Left hindlimb (tissue), 1 donor: ENCODE data around the gene NDUFV1.
"Not testable (repeated sequence)": the region's sequence is repeated elsewhere in the genome, so short reads cannot be mapped to it uniquely, and the experiment has no call there.

Experiments used
- DNase-seq: peaks from one replicate; pipeline ENCODE4 v3.0.0-alpha.2; 2018

Gene NDUFV1

GRCh38 chr11:67627812-67628624 lies 21.3 kb downstream of the NDUFV1 start:
- DNase-seq = peak; percentile 31

DNA sequence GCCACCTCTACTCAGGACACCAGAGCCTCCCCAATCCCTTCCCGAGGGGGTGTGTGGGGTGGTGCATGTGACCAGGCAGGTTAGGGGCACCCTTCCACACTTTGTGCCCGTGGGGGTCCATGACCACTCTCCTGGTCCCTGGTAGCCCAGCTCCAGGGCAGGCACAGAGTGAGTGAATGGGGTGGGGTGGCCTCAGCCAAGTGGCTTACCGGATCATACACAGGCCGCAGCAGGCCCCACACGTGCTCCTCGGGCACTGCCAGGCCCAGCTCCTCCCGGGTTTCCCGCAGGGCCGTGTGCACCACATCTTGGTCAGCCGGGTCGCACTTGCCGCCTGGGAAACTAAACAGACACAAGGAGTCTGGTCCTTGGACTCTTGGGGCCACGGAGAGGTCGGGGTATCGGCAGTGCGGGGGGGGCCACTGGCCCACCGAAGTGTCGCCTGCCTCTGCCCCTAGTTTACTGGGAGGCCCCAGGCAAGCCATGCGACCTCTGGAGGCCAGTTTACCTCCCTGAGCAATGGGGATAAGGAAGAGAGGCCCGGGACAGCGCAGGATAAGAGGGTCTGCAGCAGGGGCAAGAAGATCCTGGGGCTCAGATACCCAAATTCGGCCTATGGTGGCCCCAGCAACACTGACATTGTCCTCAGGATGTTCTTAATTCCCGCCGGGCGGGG lies 22.1 kb downstream of the NDUFV1 start:
- peak; percentile 31 for DNase-seq

DNA sequence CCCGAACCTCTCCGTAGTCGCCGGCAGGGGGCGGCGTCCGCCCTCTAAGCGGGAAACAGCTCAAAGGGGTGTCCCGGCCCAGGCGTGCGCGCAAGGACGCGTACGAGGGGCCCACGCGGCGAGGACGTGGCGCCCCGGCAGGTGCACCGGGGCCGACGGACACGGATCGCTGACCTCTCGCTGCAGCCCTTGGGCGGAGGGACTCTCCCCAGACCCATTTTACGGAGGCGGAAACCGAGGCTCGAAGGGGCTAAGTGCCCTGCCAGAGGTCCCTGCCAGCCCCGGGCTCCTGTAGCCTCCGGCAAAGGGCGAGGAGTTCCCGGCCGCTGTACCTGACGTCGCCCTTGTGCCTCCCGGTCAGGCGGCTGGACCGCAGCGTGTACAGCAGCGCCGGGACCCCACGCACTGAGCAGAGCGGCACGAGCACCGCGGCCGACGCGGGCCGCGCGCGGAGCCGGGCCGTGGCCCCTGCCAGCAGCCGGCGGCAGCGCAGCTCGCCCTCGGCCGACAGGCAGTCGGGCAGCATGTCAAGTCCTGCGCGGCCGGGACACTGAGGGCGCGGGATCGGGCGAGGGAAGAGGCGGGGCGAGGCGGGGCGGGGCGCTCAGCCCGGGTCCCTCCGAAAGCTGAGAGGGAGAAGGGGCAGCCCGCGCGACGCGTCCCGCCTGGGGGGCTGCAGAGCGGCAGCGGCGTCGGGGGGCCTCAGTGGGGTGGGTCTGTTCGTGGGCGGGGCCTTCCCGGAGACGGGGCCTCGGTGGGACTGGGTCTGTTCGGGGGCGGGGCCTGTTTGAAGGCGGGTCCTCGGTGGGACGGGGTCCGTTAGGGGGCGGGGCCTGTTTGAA lies 22.9 kb downstream of the NDUFV1 start, which contains the start of gene NUDT8:
NUDT8 (minus strand) TSS at position 552 of the 842 bp plus-strand sequence; CDS start at position 526, 26 bp downstream.
- peak; percentile 85 for DNase-seq

DNA sequence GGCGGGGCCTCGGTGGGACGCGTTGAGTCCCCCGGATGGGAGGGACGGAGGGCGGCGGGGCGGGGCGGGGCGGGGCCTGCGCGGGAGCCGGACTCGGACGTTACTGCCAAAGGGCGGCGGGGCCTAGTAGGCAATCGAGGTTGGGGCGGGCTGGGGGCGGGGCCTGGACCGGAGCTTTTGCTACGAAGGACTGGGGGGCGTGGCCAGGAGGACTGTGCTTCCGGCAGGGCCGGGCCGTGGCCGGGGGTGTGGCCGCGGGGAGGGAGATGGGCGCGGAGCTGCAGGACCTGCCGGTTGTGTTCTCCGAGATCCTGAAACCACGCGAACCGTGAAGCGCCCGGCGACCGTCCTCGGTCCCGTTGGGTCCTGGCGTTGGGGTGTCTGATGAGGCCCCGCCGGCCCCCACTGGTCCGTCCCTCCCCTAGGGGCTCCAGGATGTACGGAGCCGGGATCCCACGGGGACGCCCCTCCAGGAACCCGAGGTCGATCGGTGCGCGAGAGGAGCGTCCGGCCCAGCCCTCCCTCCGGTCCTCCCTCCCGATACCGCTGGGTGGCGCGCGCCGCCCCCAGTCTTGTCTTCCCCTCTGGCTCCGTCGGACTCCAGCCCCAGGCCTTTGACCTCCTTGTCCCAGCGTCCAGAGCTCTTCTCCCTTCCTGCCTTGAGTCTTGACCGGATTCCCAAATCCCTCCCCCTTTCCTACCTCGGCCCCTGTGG lies 23.6 kb downstream of the NDUFV1 start:
- peak; percentile 100 for DNase-seq

GRCh38 chr11:67630943-67631331 lies 24.2 kb downstream of the NDUFV1 start:
- DNase-seq = no peak

- peak; percentile 32 for DNase-seq
Measured at GRCh38 chr11:67631411-67631810, 24.7 kb downstream of the NDUFV1 start.

- no peak for DNase-seq
Measured at GRCh38 chr11:67631853-67632174, 25.1 kb downstream of the NDUFV1 start.

DNA sequence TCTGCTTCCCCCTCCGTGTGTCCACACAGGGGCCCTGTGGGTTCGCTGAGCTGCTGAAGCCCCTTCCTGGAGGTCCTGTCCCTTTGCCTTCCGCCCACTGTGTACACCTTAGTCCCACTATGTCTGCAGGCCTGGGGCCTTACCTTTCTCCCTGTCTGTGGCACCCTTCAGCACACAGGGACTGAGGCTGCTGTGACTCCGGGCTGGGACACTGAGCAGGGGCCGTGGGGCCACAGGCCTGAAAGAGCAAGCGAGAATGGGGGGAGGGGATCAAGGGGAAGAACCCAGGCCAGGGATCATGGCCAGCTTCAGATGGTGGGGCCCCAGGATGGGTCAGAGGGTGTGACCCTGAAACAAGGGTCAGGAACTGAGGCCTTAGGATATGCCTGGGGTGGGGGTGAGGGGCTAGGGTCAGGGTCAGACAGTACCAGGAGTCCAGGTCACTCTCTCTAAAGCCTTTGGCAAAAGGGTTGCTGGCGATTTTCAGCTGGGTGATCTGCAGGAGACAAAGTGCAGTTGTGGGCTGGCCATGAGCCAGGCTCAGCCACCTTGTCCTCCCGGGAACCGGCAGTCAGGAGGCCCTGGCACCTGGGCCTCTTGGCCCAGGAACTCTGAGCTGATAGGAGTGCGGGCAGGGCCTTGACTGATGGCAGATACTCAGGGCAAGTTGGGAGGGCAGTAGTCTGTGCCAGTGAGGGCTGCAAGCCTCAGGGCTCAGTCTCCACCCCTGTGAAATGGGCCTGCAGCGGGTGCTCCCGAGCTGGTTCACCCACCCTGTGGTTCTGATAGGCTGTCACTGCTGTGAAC lies 25.6 kb downstream of the NDUFV1 start:
- DNase-seq = peak; percentile 29

DNA sequence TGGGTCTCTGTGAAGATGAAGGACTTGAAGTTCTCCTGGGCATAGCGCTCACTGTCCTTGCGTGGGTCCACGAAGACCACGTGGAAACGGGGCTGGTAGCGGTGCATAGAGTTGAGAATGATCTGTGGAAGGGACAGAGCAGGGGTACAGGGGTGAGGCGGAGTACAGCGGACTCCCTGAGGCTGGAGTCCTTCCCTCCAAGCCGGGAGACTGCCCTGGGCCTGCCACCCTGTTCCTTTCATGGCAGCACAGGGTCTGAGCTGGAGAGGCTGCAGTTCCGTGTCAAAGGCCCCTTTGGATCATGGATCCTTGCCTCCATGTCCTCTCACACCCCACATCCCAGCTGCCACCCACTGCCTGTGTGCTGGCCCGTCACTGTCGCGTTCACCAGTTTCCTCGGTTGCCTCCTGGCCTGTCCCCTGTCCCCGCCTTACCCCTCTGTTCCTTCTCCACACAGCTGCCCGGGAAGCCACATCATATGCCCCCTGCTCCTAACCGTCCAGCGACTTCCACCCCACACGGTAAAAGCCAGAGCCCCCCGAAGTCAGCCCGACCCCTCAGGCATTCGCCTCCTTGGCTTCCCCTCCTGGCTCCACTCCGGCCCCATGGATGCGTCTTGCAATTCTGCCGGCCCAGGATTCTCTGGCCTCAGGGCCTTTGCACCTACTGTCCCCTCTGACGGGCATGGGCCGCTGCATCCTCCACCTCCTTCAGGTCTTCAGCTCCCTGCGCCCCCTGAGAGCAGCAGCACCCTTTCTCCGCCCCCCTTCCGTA lies 26.4 kb downstream of the NDUFV1 start:
- peak; percentile 26 for DNase-seq

GRCh38 chr11:67633758-67634365 lies 27.1 kb downstream of the NDUFV1 start:
- peak; percentile 28 for DNase-seq

DNA sequence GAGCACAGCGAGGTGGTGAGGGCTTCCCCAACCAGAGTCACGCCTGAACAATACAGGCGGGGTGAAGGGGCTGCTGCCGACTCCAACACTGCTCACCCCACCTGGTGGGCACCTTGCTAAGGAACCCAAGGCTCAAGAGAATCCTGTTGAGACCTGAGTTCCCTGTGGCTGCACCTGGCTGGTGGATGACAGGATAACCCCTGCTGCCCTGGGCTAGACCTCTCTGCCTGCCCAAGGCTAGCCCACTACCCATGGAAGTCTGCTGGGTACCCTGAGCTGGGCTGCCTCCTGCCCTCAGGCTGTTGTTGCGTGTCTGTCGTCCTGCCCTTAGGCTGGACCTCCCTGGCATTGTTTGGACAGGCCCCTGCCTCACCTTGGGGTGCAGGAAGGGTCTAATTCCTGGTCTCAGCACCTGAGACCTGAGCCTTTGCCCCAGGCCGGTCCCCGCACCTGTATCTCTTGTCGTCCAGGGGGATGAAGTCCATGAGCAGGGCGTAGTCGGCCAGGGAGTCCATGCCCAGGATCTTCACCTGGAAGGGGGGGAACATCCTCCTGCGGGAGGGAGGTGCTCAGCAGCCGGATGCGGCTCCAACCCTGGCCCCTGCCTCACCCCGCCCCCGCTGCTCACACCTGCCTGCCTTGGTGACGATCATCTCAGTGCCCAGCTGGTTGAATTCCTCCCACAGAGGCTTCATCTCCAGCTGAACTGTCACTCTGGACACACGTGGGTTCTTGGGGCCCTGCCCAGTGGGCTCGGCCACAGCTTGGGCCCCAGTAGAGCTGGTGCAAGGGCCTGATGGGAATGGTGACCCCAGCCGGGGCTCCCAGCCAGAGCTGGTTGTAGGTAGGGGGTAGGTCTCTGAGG lies 27.9 kb downstream of the NDUFV1 start:
- DNase-seq = peak; percentile 22

- DNase-seq = peak; percentile 14
Measured at GRCh38 chr11:67635231-67635521, 28.4 kb downstream of the NDUFV1 start.

- DNase-seq = no peak
Measured at GRCh38 chr11:67636962-67637361, 30.2 kb downstream of the NDUFV1 start.

DNA sequence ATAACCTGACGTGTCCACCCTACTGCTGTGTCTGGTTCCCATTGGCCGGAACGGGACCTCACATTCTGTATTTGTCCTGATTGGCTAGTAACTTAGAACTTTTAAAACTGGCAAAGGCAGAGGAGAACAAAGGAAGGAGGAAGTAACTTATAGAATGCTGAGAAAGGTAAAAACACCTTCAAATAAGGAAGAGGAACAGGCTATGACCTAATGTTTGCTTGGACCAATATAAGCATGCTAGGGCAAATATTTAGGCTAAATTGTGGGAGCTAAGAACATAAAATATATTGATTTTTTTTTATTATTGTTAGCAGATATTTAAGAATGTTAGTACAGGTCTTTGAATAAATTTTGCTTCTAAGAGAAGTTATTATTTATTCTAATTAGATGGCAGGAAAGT lies 30.7 kb downstream of the NDUFV1 start:
- not testable (repeated sequence) for DNase-seq

GRCh38 chr11:67638535-67639437 lies 32.0 kb downstream of the NDUFV1 start:
- no peak for DNase-seq

GRCh38 chr11:67639438-67639859 lies 32.7 kb downstream of the NDUFV1 start, which contains the start of gene TBX10:
TSS of gene TBX10 (minus strand) at chr11:67639763. CDS start at chr11:67639472, 291 bp downstream.
- DNase-seq = no peak

DNA sequence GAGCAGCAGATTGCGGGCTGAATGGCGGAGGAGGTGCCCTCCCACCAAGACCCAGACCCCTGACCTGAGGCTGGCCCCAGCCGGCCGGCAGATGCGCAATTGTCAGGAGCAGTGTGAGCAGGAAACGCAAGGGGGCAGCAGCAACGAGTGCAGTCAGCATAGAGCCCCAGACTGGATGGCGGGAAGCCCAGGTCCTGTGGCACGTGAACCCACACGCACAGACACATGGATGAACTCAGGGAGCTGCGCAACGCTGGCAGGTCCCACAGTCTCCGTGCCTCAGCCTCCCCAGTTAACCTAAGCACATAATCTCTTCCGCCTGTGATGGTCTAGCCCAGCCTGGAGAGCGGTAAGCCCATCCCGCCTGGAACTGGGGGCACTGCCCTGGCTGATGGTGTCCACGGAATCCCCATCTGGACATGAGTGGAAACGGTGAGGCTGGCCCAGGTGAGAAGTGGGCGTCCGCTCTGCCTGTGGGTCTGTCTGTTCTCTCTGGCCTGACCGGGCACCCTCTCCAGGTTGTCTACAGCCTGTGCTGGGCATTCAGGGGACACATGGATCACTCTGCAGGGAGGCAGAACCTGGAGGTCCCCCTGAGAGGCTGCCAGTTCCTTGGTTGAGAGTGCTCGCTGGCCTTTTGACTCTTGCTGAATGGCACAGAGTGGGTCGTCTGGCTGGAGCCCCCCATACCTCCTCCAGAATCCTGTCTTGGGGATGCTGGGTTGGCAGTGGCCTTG lies 33.5 kb downstream of the NDUFV1 start:
- DNase-seq = peak; percentile 64
